K562 (cell line): Measurements from ENCODE around the gene CBX8. TPM values are rescaled to one million over a fixed set of nuclear protein-coding genes. Genes with fewer than 3 reads are reported as not detected.

ENCODE experiments used
- ATAC-seq: fragments of 200-7000 bp; cut with Tn5 transposase; 3 replicates; pipeline ENCODE4 v1.9.1; 2020; ENCODE audit warnings: moderate library complexity
- Bru-seq: library from RNA; stranded (reverse); fragments of 400-500 nt; gene quantifications from one replicate; lab custom pipeline; 2021; lab: Mats Ljungman, UMichigan
- BruChase-seq, 2 experiments: library from RNA; stranded (reverse); fragments of 400-500 nt; gene quantifications; one replicate each; lab custom pipeline; 2021; lab: Mats Ljungman, UMichigan
- BruUV-seq: library from RNA; stranded (reverse); fragments of 400-500 nt; replicated peaks from 2 replicates; lab custom pipeline; 2021; lab: Mats Ljungman, UMichigan
- CTCF ChIA-PET: fragments of 300-600 bp; formaldehyde crosslinking; extraction: SDS; loops from one replicate; lab custom pipeline; 2021; ENCODE audit warnings: low intra/inter-chr PET ratio; lab: Yijun Ruan, JAX
- POLR2A ChIA-PET: fragments of 300-600, 350-650 bp; sonication (Branson Sonifier 250); formaldehyde crosslinking; extraction: SDS; loops from one replicate; lab custom pipeline; 2021; ENCODE audit warnings: antibody characterized with exemption, inconsistent platforms; lab: Yijun Ruan, JAX
- DNase-seq, 4 experiments: peaks; one replicate each; pipeline versions ENCODE4 v3.0.0 to v3.0.0-alpha.2; 2011 to 2018; ENCODE audit warnings: low spot score in 3 of 4, mixed read lengths in 3 of 4; ENCODE audit errors: extremely low read depth in 1 of 4
- FAIRE-seq: peaks from 2 replicates; lab custom pipeline; 2011; peaks lifted over from hg19 to GRCh38; lab: Jason Lieb, UNC
- H2AFZ ChIP-seq: 2 replicates; pipeline ENCODE4 v1.6.0; 2011; ENCODE audit warnings: low read depth, low read length, control low read depth, inconsistent platforms
- H3K27ac ChIP-seq: fragments of 200-600 bp; 3 replicates; pipeline ENCODE4 v1.8.0; 2011; ENCODE audit warnings: low read depth, mild to moderate bottlenecking, control low read depth, inconsistent platforms, low read length, moderate library complexity, mixed read lengths; ENCODE audit errors: extremely low read depth
- H3K27me3 ChIP-seq, 2 experiments: fragments of 300-600 bp in 1 of 2; 2 replicates in 1 of 2; 3 replicates in 1 of 2; pipeline versions ENCODE4 v1.6.0 to v1.8.0; 2011; ENCODE audit warnings: inconsistent platforms in 2 of 2, low read length in 2 of 2, mild to moderate bottlenecking in 1 of 2, mixed read lengths in 1 of 2, moderate library complexity in 1 of 2; ENCODE audit not compliant: control insufficient read depth in 2 of 2, insufficient read depth in 2 of 2
- H3K36me3 ChIP-seq: fragments of 300-600 bp; 3 replicates; pipeline ENCODE4 v1.8.0; 2011; ENCODE audit warnings: mild to moderate bottlenecking, low read length, inconsistent platforms; ENCODE audit not compliant: control insufficient read depth, insufficient read depth
- H3K4me1 ChIP-seq, 2 experiments: fragments of 200-600 bp in 1 of 2; replicated peaks in 1 of 2; 2 replicates in 1 of 2; 3 replicates in 1 of 2; pipeline versions ENCODE4 v1.5.1 to v1.8.0; 2011; ENCODE audit warnings: inconsistent platforms in 2 of 2, low read length in 2 of 2, mild to moderate bottlenecking in 1 of 2, mixed read lengths in 1 of 2, moderate library complexity in 1 of 2; ENCODE audit not compliant: control insufficient read depth in 2 of 2, insufficient read depth in 2 of 2
- H3K4me2 ChIP-seq: 2 replicates; pipeline ENCODE4 v1.6.1; 2011; ENCODE audit warnings: low read length, control low read depth, inconsistent platforms, mixed read lengths; ENCODE audit not compliant: insufficient read depth
- H3K4me3 ChIP-seq: fragments of 200-600 bp; sonication (generic), shearing (Covaris generic); 2 replicates; pipeline ENCODE4 v1.5.1; 2016; ENCODE audit warnings: control low read depth, inconsistent platforms
- H3K79me2 ChIP-seq: fragments of 200-600 bp; 3 replicates; pipeline ENCODE4 v1.8.0; 2011; ENCODE audit warnings: low read length, inconsistent platforms; ENCODE audit not compliant: control insufficient read depth, insufficient read depth
- H3K9ac ChIP-seq, 2 experiments: 2 replicates each; pipeline versions ENCODE4 v1.6.0 to v1.6.1; 2011; ENCODE audit warnings: low read depth in 2 of 2, low read length in 2 of 2, control low read depth in 1 of 2, inconsistent platforms in 1 of 2, mild to moderate bottlenecking in 1 of 2, mixed read lengths in 1 of 2; ENCODE audit not compliant: insufficient read depth in 1 of 2
- H3K9me1 ChIP-seq: one replicate; pipeline ENCODE4 v1.6.0; 2011; ENCODE audit warnings: inconsistent platforms, mild to moderate bottlenecking, low read length, moderate library complexity; ENCODE audit not compliant: control insufficient read depth, insufficient read depth
- H3K9me3 ChIP-seq: replicated peaks from 2 replicates; pipeline ENCODE4 v1.5.1; 2011; ENCODE audit warnings: low read depth, low read length, inconsistent platforms; ENCODE audit not compliant: control insufficient read depth, insufficient read depth
- H4K20me1 ChIP-seq: replicated peaks from 2 replicates; pipeline ENCODE4 v1.6.1; 2011; ENCODE audit warnings: low read length, inconsistent platforms, mixed read lengths; ENCODE audit not compliant: control insufficient read depth, insufficient read depth
- DMBX1 ChIP-seq: fragments of 250-450 bp; sonication (Bioruptor Pico); IDR thresholded peaks from 2 replicates; pipeline ENCODE4 v1.8.0; 2022; ENCODE audit warnings: inconsistent platforms, mild to moderate bottlenecking, moderate library complexity, borderline replicate concordance
- HCFC1 ChIP-seq: IDR thresholded peaks from 2 replicates; pipeline ENCODE4 v1.6.1; 2012; ENCODE audit warnings: low read depth, low read length, improper control_type of control experiment
- HDAC1 ChIP-seq, 2 experiments: fragments of 450-650 bp; IDR thresholded peaks; 2 replicates each; pipeline ENCODE4 v1.6.1; 2016 to 2017; ENCODE audit warnings: inconsistent platforms in 1 of 2, mild to moderate bottlenecking in 1 of 2, moderate library complexity in 1 of 2
- NONO ChIP-seq, 2 experiments: fragments of 200-400 bp in 1 of 2; fragments of 450-650 bp in 1 of 2; formaldehyde crosslinking in 1 of 2; IDR thresholded peaks; 2 replicates each; pipeline ENCODE4 v1.6.1; 2017; ENCODE audit warnings: low read depth in 2 of 2, mild to moderate bottlenecking in 2 of 2, moderate library complexity in 2 of 2, low read length in 1 of 2
- NR2C2 ChIP-seq, 2 experiments: fragments of 200-800 bp in 1 of 2; sonication (Bioruptor generic) in 1 of 2; sonication (generic) in 1 of 2; formaldehyde crosslinking in 1 of 2; IDR thresholded peaks; 2 replicates each; pipeline versions ENCODE4 v1.6.1 to v1.8.0; 2016 to 2022; ENCODE audit warnings: mild to moderate bottlenecking in 1 of 2, missing compliant biosample characterization in 1 of 2, missing genetic modification characterization in 1 of 2, missing genetic modification reagents in 1 of 2
- PHF8 ChIP-seq: fragments of 200-600 bp; sonication (generic); IDR thresholded peaks from 2 replicates; pipeline ENCODE4 v1.6.1; 2012; ENCODE audit warnings: mixed run types, mild to moderate bottlenecking, inconsistent platforms, low read length, moderate library complexity, borderline replicate concordance
- POLR2A ChIP-seq: fragments of 450-650 bp; conservative IDR thresholded peaks from 2 replicates; pipeline ENCODE4 v1.6.1; 2016
- SP2 ChIP-seq: IDR thresholded peaks from 2 replicates; pipeline ENCODE4 v1.6.1; 2011; ENCODE audit warnings: mild to moderate bottlenecking, low read depth, low read length, moderate library complexity; ENCODE audit not compliant: poor library complexity, severe bottlenecking; ENCODE audit errors: extremely low read depth
- YY1 ChIP-seq, 3 experiments: IDR thresholded peaks; 2 replicates each; pipeline ENCODE4 v1.6.1; 2011; ENCODE audit warnings: low read length in 2 of 3, mild to moderate bottlenecking in 2 of 3, moderate library complexity in 2 of 3, borderline replicate concordance in 1 of 3, control low read depth in 1 of 3, low read depth in 1 of 3; ENCODE audit not compliant: insufficient read depth in 3 of 3, insufficient replicate concordance in 2 of 3, control insufficient read depth in 1 of 3, insufficient read length in 1 of 3; ENCODE audit errors: extremely low read depth in 1 of 3
- WGBS: fragments of 100-300 bp; shearing (Covaris generic); methylation state at CpG from one replicate; pipeline ENCODE4 v1.1.6; 2016; ENCODE audit warnings: low coverage, mixed read lengths; ENCODE audit not compliant: insufficient coverage; ENCODE audit errors: missing lambda C conversion rate; 5-methylcytosine and 5-hydroxymethylcytosine counted together
- in situ Hi-C: fragments of 300-500 bp; cut with MboI; formaldehyde crosslinking; loops from 4 replicates; pipeline ENCODE4 v1.15.0; 2018; ENCODE audit warnings: inconsistent platforms, mixed read lengths
- intact Hi-C: fragments of 100-400 bp; cut with micrococcal nuclease; formaldehyde crosslinking; loops from 2 replicates; pipeline ENCODE4 v1.14.2; 2022
- long read RNA-seq, 3 experiments: library from polyadenylated mRNA in 2 of 3; library from RNA in 1 of 3; unstranded in 2 of 3; stranded (forward) in 1 of 3; transcript quantifications; one replicate each; pipeline ENCODE4 v2.0.0, GENCODE V29; 2019 to 2022
- polyA minus RNA-seq, 3 experiments: library from RNA; depleted of rRNA, polyadenylated mRNA; stranded (reverse); fragments of >200 nt; gene quantifications; 2 replicates each; pipeline ENCODE4 v1.2.3, GENCODE V29; 2011
- polyA plus RNA-seq, 8 experiments: library from polyadenylated mRNA; depleted of rRNA in 4 of 8; stranded (reverse) in 5 of 8; unstranded in 3 of 8; fragments of >200 nt; fragmentation: Nextera tagmentation in 2 of 8; fragmentation: Illumina TruSeq in 1 of 8; extraction: Ambion mirVana in 2 of 8; extraction: Trizol in 1 of 8; gene quantifications; 2 replicates each; pipeline versions ENCODE4 v1.2.1 to v1.2.3, GENCODE V29; 2011 to 2014; ENCODE audit warnings: inconsistent platforms in 1 of 8, missing spikeins in 1 of 8
- total RNA-seq, 7 experiments: library from RNA; depleted of rRNA in 6 of 7; stranded (reverse); fragments of >200 nt in 6 of 7; fragmentation: Illumina TruSeq in 2 of 7; extraction: Trizol in 2 of 7; gene quantifications; 2 replicates each; pipeline versions ENCODE4 v1.2.1 to v1.2.3, GENCODE V29; 2011 to 2021; ENCODE audit warnings: low replicate concordance in 1 of 7
- TF ChIP-seq, protein P1 (sequence below): fragments of 250-450 bp; sonication (Bioruptor Pico); IDR thresholded peaks from 2 replicates; pipeline ENCODE4 v1.4.0; 2020; ENCODE audit warnings: mild to moderate bottlenecking, moderate library complexity, borderline replicate concordance

CBX8 gene
- total RNA-seq (2011; cell fraction: chromatin; rRNA removed; ENCODE audit: low replicate concordance) = 2.1 and 2.7 TPM in 2 replicates
- 2.3 and 2.9 TPM in 2 replicates for total RNA-seq (2011; cell fraction: nucleolus; rRNA removed)
- total RNA-seq (2011; cell fraction: nucleoplasm; rRNA removed) = 2.0 and 2.7 TPM in 2 replicates
- total RNA-seq (2014; rRNA removed) (4.9 and 7.1 TPM in 2 replicates), total RNA-seq (2014; rRNA removed; fragmentation: Illumina TruSeq; extraction: Trizol) (1.8 and 1.9 TPM in 2 replicates), total RNA-seq (2015; rRNA removed; fragmentation: Illumina TruSeq; extraction: Trizol) (6.6 and 6.7 TPM in 2 replicates), total RNA-seq (2021) (11.9 and 12.0 TPM in 2 replicates), polyA plus RNA-seq (2011; rRNA removed) (0.52 and 0.72 TPM in 2 replicates), polyA plus RNA-seq (2014; fragmentation: Illumina TruSeq; extraction: Trizol) (2.6 and 3.4 TPM in 2 replicates), polyA plus RNA-seq (2014; fragmentation: Nextera tagmentation; extraction: Ambion mirVana) (under 1 TPM; 0.08 to 0.21 TPM), polyA plus RNA-seq (2014; rRNA removed) (4.7 and 6.7 TPM in 2 replicates), polyA minus RNA-seq (2011; rRNA and poly(A)+ RNA removed) (0.45 and 0.56 TPM in 2 replicates), Bru-seq, nascent RNA (percentile 68 among the genes with signal in this experiment), BruChase-seq, experiment 1, labeled RNA remaining after a 2-hour chase (percentile 72 among the genes with signal in this experiment), BruChase-seq, experiment 2, labeled RNA remaining after a 6-hour chase (percentile 76 among the genes with signal in this experiment)
- polyA plus RNA-seq (2011; cell fraction: cytosol; rRNA removed) = 0.80 and 1.1 TPM in 2 replicates
- 2.4 and 2.6 TPM in 2 replicates for polyA plus RNA-seq (2011; cell fraction: nucleus; rRNA removed)
- 5.7 and 8.8 TPM in 2 replicates for polyA plus RNA-seq (2012)
- polyA minus RNA-seq (2011; cell fraction: cytosol; rRNA and poly(A)+ RNA removed) = 0.86 and 2.7 TPM in 2 replicates
- 0.67 and 2.1 TPM in 2 replicates for polyA minus RNA-seq (2011; cell fraction: nucleus; rRNA and poly(A)+ RNA removed)
- long read RNA-seq, experiment 1, transcript CBX8-201 (5 exons, 3,791 nt) = major isoform, 11 of 18 reads
- long read RNA-seq, experiment 1, partial matches to known transcripts = 0 of 18 reads
- long read RNA-seq, experiment 1, other reads (novel, unspliced or antisense) = 7 of 18 reads
- long read RNA-seq, experiment 2, partial matches to known transcripts = 0 of 9 reads
- long read RNA-seq, experiment 2, other reads (novel, unspliced or antisense) = 7 of 9 reads
- long read RNA-seq, experiment 3, partial matches to known transcripts = 0 of 2 reads
- long read RNA-seq, experiment 3, other reads (novel, unspliced or antisense) = 2 of 2 reads

- H3K27ac ChIP-seq = peak within 1 kb of the TSS; percentile 96
- no peaks in the 10 kb centered on the region for H3K9me1 ChIP-seq
- H3K9me3 ChIP-seq = no peaks in the 10 kb centered on the region
- intact Hi-C loops = loop anchor here (5.0 kb wide), 1 partner anchor 40 kb away; the partner anchor contains the start of gene CBX4
- DNase-seq = peak; percentile 95 to 100 (median 98)
- peak within 1 kb of the TSS; percentile 88 for H3K4me2 ChIP-seq
- no peaks in the 10 kb centered on the region for H4K20me1 ChIP-seq
- peak within 1 kb of the TSS; percentile 87 to 100 for H3K9ac ChIP-seq
- peaks cover 20% of the 10 kb centered on the region; the same call in 2 of the 3 replicates for H3K36me3 ChIP-seq
- ChIA-PET CTCF (interaction anchor here (0.7 kb wide), 1 partner anchor 38 kb away, joined by 4 read pairs; no protein-coding TSS in a partner anchor), POLR2A (interaction anchor here (0.6 to 2.1 kb wide), 12 partner anchors 10 to 1836 kb away, joined by 3 to 18 read pairs (median 5); partner anchors contain the start of gene CBX4)
- no peaks in the 10 kb centered on the region for H3K27me3 ChIP-seq
- H3K4me1 ChIP-seq = peaks cover 21 to 71% of the 10 kb centered on the region in 2 experiments
- peak; percentile 99 for FAIRE-seq
- in situ Hi-C loops = no loop called here
- peaks cover 20% of the 10 kb centered on the region for H3K79me2 ChIP-seq
- peak within 1 kb of the TSS; percentile 84 for H3K4me3 ChIP-seq
- 0% methylated on average over 3 of the region's 79 CpGs for WGBS
- peak within 1 kb of the TSS; percentile 92 for H2AFZ ChIP-seq
- ATAC-seq = peak; percentile 93
- BruUV-seq = no TSS peak
- TF ChIP-seq NONO (IDR thresholded peaks at IDR 0.05; ENCODE audit: low read depth in 2 of 2, low read length in 1 of 2) (peak in 1 of 2 experiments; percentile 40; a peak in 1 of 4 replicates), POLR2A (peak; percentile 80), DMBX1 (CRISPR knock-in tag) (0 out of 2 replicates have a peak, but pooled peaks have one; percentile 24), YY1 (IDR thresholded peaks at IDR 0.05; ENCODE audit: borderline replicate concordance in 1 of 3, control insufficient read depth in 1 of 3, extremely low read depth in 1 of 3, insufficient read depth in 3 of 3, insufficient read length in 1 of 3, insufficient replicate concordance in 2 of 3, low read depth in 1 of 3, low read length in 2 of 3) (peak in 1 of 3 experiments; percentile 25), HCFC1 (peak; percentile 36; the same call in 1 of the 2 replicates), NR2C2 (CRISPR knock-in tag; IDR thresholded peaks at IDR 0.05) (no peak), NR2C2 (tag; IDR thresholded peaks at IDR 0.05) (peak; percentile 37; the same call in 1 of the 2 replicates), PHF8 (peak; percentile 83; the same call in 1 of the 2 replicates), HDAC1 (IDR thresholded peaks at IDR 0.05) (peak in 1 of 2 experiments; percentile 39; a peak in 1 of 4 replicates), SP2 (peak; percentile 62)
- TF ChIP-seq, protein P1, sequence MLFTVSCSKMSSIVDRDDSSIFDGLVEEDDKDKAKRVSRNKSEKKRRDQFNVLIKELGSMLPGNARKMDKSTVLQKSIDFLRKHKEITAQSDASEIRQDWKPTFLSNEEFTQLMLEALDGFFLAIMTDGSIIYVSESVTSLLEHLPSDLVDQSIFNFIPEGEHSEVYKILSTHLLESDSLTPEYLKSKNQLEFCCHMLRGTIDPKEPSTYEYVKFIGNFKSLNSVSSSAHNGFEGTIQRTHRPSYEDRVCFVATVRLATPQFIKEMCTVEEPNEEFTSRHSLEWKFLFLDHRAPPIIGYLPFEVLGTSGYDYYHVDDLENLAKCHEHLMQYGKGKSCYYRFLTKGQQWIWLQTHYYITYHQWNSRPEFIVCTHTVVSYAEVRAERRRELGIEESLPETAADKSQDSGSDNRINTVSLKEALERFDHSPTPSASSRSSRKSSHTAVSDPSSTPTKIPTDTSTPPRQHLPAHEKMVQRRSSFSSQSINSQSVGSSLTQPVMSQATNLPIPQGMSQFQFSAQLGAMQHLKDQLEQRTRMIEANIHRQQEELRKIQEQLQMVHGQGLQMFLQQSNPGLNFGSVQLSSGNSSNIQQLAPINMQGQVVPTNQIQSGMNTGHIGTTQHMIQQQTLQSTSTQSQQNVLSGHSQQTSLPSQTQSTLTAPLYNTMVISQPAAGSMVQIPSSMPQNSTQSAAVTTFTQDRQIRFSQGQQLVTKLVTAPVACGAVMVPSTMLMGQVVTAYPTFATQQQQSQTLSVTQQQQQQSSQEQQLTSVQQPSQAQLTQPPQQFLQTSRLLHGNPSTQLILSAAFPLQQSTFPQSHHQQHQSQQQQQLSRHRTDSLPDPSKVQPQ (CRISPR knock-in tag) = no peak
Observed at GRCh38 chr17:79796763-79797491, at the start of gene CBX8. CBX8 (minus strand) TSS chr17:79797077; CDS start chr17:79796998, 79 bp downstream.
